GM18507 (cell line): ENCODE results near the gene TRPM2.

ENCODE experiments used
- DNase-seq: peaks from one replicate; pipeline ENCODE4 v3.0.0; 2011; ENCODE audit warnings: low read depth; ENCODE audit not compliant: insufficient read length; ENCODE audit errors: extremely low spot score
- FAIRE-seq: peaks from 2 replicates; lab custom pipeline; 2011; peaks lifted over from hg19 to GRCh38; lab: Jason Lieb, UNC

Gene TRPM2

DNA sequence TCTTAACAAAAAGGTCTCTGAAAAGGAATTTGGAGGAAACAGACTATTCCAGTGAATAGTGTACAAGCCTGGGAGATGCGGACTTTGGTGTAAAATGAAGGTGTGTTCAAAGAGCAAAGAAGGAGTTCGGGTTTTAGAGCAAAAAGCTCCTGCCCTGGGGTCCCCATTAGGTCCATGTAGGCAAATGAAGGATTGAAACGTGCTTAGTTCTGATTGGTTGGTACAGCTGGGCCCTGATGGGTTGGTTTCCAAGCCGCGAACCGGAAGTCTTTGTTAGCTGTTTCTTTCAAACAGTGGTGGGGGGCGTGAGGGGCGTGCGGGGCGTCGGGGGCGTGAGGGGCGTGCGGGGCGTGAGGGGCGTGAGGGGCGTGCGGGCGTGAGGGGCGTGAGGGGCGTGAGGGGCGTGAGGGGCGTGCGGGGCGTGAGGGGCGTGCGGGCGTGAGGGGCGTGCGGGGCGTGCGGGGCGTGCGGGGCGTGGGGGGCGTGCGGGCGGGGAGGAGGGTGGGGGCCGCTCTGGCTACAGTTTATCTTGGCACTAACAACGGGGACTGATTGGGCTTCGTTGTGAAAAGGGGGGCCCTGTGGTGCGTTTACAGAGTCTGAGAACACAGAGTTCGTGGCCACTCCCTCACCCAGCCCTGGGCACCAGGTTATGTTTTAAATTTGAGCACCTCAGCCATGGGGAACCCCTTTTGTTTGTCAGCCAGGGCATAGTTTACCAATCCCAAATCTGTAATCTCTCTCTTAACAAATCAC is 131.3 kb downstream of the TRPM2 start:
- FAIRE-seq (no peak), DNase-seq (no peak)

- DNase-seq (no peak), FAIRE-seq (no peak)
Measured at GRCh38 chr21:44485254-44485793, 131.9 kb downstream of the TRPM2 start.

DNA sequence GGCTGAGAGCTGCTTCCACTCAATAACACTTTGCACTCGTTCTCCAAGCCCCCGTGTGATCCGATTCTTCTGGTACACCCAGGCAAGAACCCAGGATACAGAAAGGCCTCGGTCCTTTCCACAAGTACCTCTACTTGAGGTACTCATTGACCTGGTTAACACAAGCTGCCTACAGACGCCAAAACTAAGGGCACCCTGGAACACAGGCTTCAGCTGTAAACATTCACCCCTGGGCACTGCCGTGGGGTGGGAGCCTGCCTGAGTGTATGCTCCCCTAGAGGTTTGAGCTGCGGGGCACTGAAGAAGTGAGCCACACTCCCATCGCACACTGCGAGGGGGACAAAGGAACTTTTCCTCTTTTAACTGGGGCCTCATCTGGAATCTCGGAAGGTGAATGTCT is 132.4 kb downstream of the TRPM2 start:
- FAIRE-seq (no peak), DNase-seq (no peak)

DNA sequence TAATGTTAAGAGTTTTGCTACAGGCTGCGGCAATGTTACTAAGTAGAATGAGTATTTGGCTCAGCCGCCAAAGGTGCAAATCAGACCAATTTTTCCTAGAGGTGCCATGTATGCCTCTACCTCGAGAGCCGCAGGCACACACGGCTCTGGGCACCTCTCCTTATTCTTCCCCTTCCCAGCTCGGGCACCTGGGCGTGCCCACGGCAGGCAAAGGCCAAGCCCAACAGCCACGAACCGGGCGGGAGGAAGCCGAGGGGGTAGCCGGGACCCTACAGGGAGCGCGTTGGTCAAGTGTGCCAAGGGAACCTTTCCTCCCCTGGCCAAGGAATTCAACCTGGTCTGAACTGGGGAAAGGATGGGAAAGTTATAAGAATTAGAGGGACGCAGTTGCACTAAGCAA is 132.9 kb downstream of the TRPM2 start:
- no peak for FAIRE-seq
- DNase-seq, result no peak

GRCh38 chr21:44487831-44488230 is 134.4 kb downstream of the TRPM2 start:
- FAIRE-seq (no peak), DNase-seq (no peak)

DNA sequence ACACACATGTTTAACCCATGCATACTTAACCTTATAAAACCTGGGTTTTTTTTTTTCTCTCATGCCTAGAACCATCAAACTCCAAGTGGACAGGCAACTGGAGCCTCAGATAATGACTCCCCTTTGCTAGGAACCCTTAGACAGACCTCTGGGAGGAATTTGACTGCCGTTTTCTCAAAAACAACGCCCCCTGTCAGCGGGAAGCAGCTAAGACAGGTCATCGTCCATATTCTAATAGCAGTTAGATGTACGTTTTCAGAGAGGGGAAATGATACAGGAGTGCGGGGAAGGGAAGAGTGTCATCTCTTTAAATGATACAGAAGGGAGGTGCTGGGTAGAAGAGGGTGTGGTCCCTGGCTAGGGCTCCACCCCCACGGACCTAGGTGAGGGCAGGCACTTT is 136.5 kb downstream of the TRPM2 start:
- FAIRE-seq (no peak), DNase-seq (no peak)

GRCh38 chr21:44490405-44490804 is 137.0 kb downstream of the TRPM2 start:
- DNase-seq, result no peak
- no peak for FAIRE-seq

DNA sequence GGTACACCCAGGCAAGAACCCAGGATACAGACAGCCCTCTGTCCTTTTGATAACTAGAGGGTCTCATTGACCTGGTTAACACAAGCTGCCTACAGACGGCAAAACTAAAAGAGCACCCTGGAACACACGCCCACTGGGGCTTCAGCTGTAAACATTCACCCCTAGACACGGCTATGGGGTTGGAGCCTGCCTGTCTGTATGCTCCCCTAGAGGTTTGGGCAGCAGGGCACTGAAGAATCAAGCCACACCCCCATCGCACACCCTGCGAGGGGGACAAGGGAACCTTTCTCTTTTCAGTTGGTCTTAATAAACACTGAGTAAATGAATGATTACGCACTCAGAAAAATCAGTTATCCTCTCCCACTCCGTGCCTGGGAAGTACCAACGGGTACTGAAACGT is 137.4 kb downstream of the TRPM2 start:
- FAIRE-seq (no peak), DNase-seq (no peak)
